B cell (primary cell): ENCODE data around the gene SERPINA12. TPM values are rescaled to one million over a fixed set of nuclear protein-coding genes. Genes with fewer than 3 reads are reported as not detected.

Source experiments
- ATAC-seq: fragments of 200-7000 bp; cut with Tn5 transposase; one replicate; pipeline ENCODE4 v1.10.0; 2021; ENCODE audit warnings: low read depth, mild to moderate bottlenecking, moderate number of reproducible peaks, moderate library complexity
- CTCF ChIA-PET: fragments of 350-600 bp; sonication (Branson Sonifier 250); formaldehyde crosslinking; loops from one replicate; lab custom pipeline; 2021; ENCODE audit warnings: antibody characterized with exemption, inconsistent platforms; lab: Charles Lee
- POLR2A ChIA-PET: fragments of 350-600 bp; sonication (Branson Sonifier 250); formaldehyde crosslinking; loops from one replicate; lab custom pipeline; 2021; ENCODE audit warnings: antibody characterized with exemption; lab: Charles Lee
- DNase-seq: peaks from one replicate; pipeline ENCODE4 v3.0.0; 2013
- H2AFZ ChIP-seq: 2 replicates; pipeline ENCODE4 v1.6.1; 2012; ENCODE audit warnings: mild to moderate bottlenecking, low read depth, low read length; ENCODE audit not compliant: insufficient read depth, poor library complexity, severe bottlenecking
- H3K27ac ChIP-seq, 2 donors: 1 replicate in 1 of 2; 2 replicates in 1 of 2; pipeline ENCODE4 v1.5.1; 2012 to 2013; ENCODE audit warnings: low read length in 2 of 2, mild to moderate bottlenecking in 2 of 2, moderate library complexity in 1 of 2
- H3K27me3 ChIP-seq, 4 experiments: fragments of 200-600 bp in 1 of 4; sonication (generic) in 1 of 4; replicated peaks in 1 of 4; 1 replicate in 2 of 4; 2 replicates in 2 of 4; pipeline versions ENCODE4 v1.6.1 to v1.7.0; 2013 to 2016; ENCODE audit warnings: low read length in 3 of 4, mild to moderate bottlenecking in 2 of 4, mixed read lengths in 1 of 4, moderate library complexity in 1 of 4; ENCODE audit not compliant: insufficient read depth in 4 of 4, control insufficient read depth in 3 of 4; ENCODE audit errors: control extremely low read depth in 1 of 4
- H3K36me3 ChIP-seq, 2 experiments: replicated peaks in 1 of 2; 1 replicate in 1 of 2; 2 replicates in 1 of 2; pipeline versions ENCODE4 v1.6.1 to v1.7.1; 2013; ENCODE audit warnings: low read length in 1 of 2; ENCODE audit not compliant: insufficient read depth in 2 of 2, control insufficient read depth in 1 of 2; ENCODE audit errors: control extremely low read depth in 1 of 2, extremely low read depth in 1 of 2
- H3K4me1 ChIP-seq, 2 donors: fragments of 200-600 bp in 1 of 2; sonication (generic) in 1 of 2; 1 replicate in 1 of 2; 2 replicates in 1 of 2; pipeline versions ENCODE4 v1.5.1 to v1.6.1; 2013 to 2017; ENCODE audit warnings: low read length in 2 of 2; ENCODE audit not compliant: control insufficient read depth in 2 of 2, insufficient read depth in 2 of 2
- H3K4me2 ChIP-seq: replicated peaks from 2 replicates; pipeline ENCODE3; 2012; ENCODE audit warnings: mild to moderate bottlenecking, low read depth, low read length; ENCODE audit not compliant: poor library complexity, severe bottlenecking
- H3K4me3 ChIP-seq, 5 experiments: fragments of 200-600 bp in 1 of 5; sonication (generic) in 1 of 5; 1 replicate in 3 of 5; 2 replicates in 2 of 5; pipeline versions ENCODE4 v1.5.1 to v1.7.0; 2011 to 2016; ENCODE audit warnings: low read length in 4 of 5, mild to moderate bottlenecking in 4 of 5, low read depth in 2 of 5, control low read depth in 1 of 5, moderate library complexity in 1 of 5; ENCODE audit not compliant: insufficient read depth in 1 of 5; ENCODE audit errors: control extremely low read depth in 1 of 5, extremely low read depth in 1 of 5
- H3K79me2 ChIP-seq: fragments of 200-600 bp; sonication (generic); one replicate; pipeline ENCODE4 v1.6.0; 2016; ENCODE audit warnings: low read length; ENCODE audit not compliant: control insufficient read depth, insufficient read depth
- H3K9ac ChIP-seq: fragments of 200-600 bp; sonication (generic); 2 replicates; pipeline ENCODE4 v1.6.1; 2017; ENCODE audit warnings: mild to moderate bottlenecking, low read length, moderate library complexity
- H3K9me3 ChIP-seq, 3 donors: one replicate each; pipeline versions ENCODE4 v1.6.1 to v1.7.1; 2013; ENCODE audit warnings: low read length in 2 of 3; ENCODE audit not compliant: control insufficient read depth in 2 of 3, insufficient read depth in 1 of 3; ENCODE audit errors: control extremely low read depth in 1 of 3
- H4K20me1 ChIP-seq: 2 replicates; pipeline ENCODE4 v1.6.0; 2012; ENCODE audit warnings: mild to moderate bottlenecking, low read length; ENCODE audit not compliant: insufficient read depth, control insufficient read depth, poor library complexity, severe bottlenecking
- H3K27ac Mint-ChIP-seq: one replicate; pipeline ENCODE4 v1.8.0; 2021; ENCODE audit warnings: mixed read lengths
- H3K27me3 Mint-ChIP-seq: one replicate; pipeline ENCODE4 v1.8.0; 2021; ENCODE audit warnings: mixed read lengths
- H3K4me1 Mint-ChIP-seq: one replicate; pipeline ENCODE4 v1.8.0; 2021; ENCODE audit warnings: mixed read lengths
- H3K4me3 Mint-ChIP-seq: one replicate; pipeline ENCODE4 v1.8.0; 2021; ENCODE audit warnings: mixed read lengths
- H3K9me3 Mint-ChIP-seq: one replicate; pipeline ENCODE4 v1.8.0; 2022; ENCODE audit warnings: mixed read lengths; ENCODE audit not compliant: insufficient read depth
- EZH2 ChIP-seq: IDR thresholded peaks from 2 replicates; pipeline ENCODE4 v1.6.1; 2012; ENCODE audit warnings: borderline replicate concordance, low read depth, mild to moderate bottlenecking, moderate library complexity, low read length; ENCODE audit not compliant: insufficient read depth, poor library complexity, severe bottlenecking
- WGBS: methylation state at CpG from one replicate; pipeline ENCODE4 v1.1.5; 2013; ENCODE audit warnings: missing lambda C conversion rate; ENCODE audit not compliant: insufficient coverage; 5-methylcytosine and 5-hydroxymethylcytosine counted together
- intact Hi-C: fragments of 100-400 bp; cut with micrococcal nuclease; formaldehyde crosslinking; loops from one replicate; pipeline ENCODE4 v1.10.0; 2022
- polyA plus RNA-seq: library from polyadenylated mRNA; depleted of rRNA; stranded (reverse); fragments of >200 nt; gene quantifications from 2 replicates; pipeline ENCODE4 v1.2.3, GENCODE V29; 2012
- total RNA-seq, 2 donors: library from RNA; stranded (reverse); fragments of 120-200 nt in 1 of 2; gene quantifications; 1 replicate in 1 of 2; 2 replicates in 1 of 2; pipeline versions ENCODE4 v1.2.3 to v1.2.4, GENCODE V29; 2013 to 2022
- TF ChIP-seq, protein P1 (sequence below): fragments of 200-600 bp; IDR thresholded peaks from one replicate; pipeline ENCODE4 v1.8.0; 2022; ENCODE audit warnings: antibody characterized with exemption, mild to moderate bottlenecking

SERPINA12 gene
- total and polyA plus RNA-seq, 2 donors (not counting 1 experiment from before 2014, with no cell fraction given): not detected

DNA sequence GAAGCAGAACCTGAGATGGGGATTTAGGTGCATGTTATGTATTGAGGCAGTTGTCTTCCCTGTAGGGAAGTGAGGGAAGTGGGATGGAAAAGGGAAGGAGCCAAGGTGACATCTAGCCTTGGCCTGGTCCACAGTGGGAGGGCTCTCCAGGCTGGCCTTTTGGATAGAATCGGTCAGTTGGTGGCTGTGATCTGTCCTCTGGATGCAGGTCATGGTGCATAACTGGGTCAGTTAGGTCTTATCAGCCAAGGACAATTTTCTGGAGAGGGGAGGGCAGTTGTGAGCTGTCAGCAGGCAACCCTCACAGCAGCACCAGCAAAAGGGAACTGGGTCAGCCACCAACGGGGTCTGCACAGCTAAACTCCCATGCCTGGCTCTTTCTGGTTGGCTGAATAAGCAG is 9.6 kb downstream of the SERPINA12 start:
- H3K4me3 Mint-ChIP-seq: no peak overlapping the region
- ATAC-seq (no peak), DNase-seq (no peak)
- no peak overlapping the region for H3K27ac Mint-ChIP-seq
- no peak for TF ChIP-seq EZH2
- TF ChIP-seq, protein P1, sequence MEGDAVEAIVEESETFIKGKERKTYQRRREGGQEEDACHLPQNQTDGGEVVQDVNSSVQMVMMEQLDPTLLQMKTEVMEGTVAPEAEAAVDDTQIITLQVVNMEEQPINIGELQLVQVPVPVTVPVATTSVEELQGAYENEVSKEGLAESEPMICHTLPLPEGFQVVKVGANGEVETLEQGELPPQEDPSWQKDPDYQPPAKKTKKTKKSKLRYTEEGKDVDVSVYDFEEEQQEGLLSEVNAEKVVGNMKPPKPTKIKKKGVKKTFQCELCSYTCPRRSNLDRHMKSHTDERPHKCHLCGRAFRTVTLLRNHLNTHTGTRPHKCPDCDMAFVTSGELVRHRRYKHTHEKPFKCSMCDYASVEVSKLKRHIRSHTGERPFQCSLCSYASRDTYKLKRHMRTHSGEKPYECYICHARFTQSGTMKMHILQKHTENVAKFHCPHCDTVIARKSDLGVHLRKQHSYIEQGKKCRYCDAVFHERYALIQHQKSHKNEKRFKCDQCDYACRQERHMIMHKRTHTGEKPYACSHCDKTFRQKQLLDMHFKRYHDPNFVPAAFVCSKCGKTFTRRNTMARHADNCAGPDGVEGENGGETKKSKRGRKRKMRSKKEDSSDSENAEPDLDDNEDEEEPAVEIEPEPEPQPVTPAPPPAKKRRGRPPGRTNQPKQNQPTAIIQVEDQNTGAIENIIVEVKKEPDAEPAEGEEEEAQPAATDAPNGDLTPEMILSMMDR: no peak
- POLR2A ChIA-PET: no interaction called here
- WGBS: 85% methylated on average over 2 of the region's 2 CpGs
- H3K4me2 ChIP-seq: no peak overlapping the region
- no peaks in the 10 kb centered on the region for H3K79me2 ChIP-seq
- no peaks in the 10 kb centered on the region for H3K36me3 ChIP-seq
- no peak overlapping the region for H3K27ac ChIP-seq
- intact Hi-C loops: no loop called here
- H3K4me1 ChIP-seq: no peaks in the 10 kb centered on the region
- CTCF ChIA-PET: interaction anchor here (1.6 kb wide), 2 partner anchors 14 to 15 kb away, joined by 5 to 6 read pairs; no protein-coding TSS in a partner anchor
- H4K20me1 ChIP-seq: no peaks in the 10 kb centered on the region
- no peak overlapping the region for H3K4me3 ChIP-seq
- H3K9me3 Mint-ChIP-seq: no peaks in the 10 kb centered on the region
- no peak overlapping the region for H3K9ac ChIP-seq
- peaks cover 0 to 8% (median 0%) of the 10 kb centered on the region in 3 donors for H3K9me3 ChIP-seq
- no peak overlapping the region for H2AFZ ChIP-seq
- H3K27me3 ChIP-seq: no peaks in the 10 kb centered on the region
- peaks cover 3% of the 10 kb centered on the region for H3K27me3 Mint-ChIP-seq
- no peaks in the 10 kb centered on the region for H3K4me1 Mint-ChIP-seq

DNA sequence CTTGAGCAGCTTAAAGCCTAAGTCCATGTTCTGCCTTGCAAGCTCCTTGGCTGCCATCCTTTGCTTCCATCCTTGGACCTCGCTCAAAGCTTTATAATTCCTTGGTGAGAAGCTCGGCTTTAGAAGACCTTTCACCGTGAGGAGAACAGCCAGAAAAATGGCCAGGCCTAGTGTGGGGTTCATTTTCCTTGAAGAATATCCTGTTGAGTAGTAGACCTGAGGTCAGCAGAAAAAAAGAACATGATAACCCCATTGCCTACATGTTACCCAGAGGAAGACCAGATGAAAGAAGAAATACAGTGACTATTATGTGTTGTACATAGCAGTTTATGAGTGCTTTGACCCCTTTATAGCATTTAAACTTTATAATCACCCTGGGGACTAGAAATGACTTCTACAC is 11.1 kb downstream of the SERPINA12 start:
- no peak overlapping the region for H2AFZ ChIP-seq
- Mint-ChIP-seq H3K27ac (no peak overlapping the region), H3K27me3 (peaks cover 2% of the 10 kb centered on the region), H3K4me3 (no peak overlapping the region), H3K4me1 (no peaks in the 10 kb centered on the region), H3K9me3 (no peaks in the 10 kb centered on the region)
- intact Hi-C loops: no loop called here
- TF ChIP-seq EZH2: no peak
- TF ChIP-seq, protein P1: no peak
- H3K27ac ChIP-seq: no peak overlapping the region
- POLR2A ChIA-PET: no interaction called here
- no peak overlapping the region for H3K4me2 ChIP-seq
- no peaks in the 10 kb centered on the region for H3K4me1 ChIP-seq
- 60% methylated on average over 2 of the region's 3 CpGs for WGBS
- H3K9ac ChIP-seq: no peak overlapping the region
- no peak overlapping the region for H3K4me3 ChIP-seq
- H3K9me3 ChIP-seq: peaks cover 0 to 8% (median 0%) of the 10 kb centered on the region in 3 donors
- no peak for ATAC-seq
- H3K79me2 ChIP-seq: no peaks in the 10 kb centered on the region
- no peaks in the 10 kb centered on the region for H4K20me1 ChIP-seq
- H3K36me3 ChIP-seq: no peaks in the 10 kb centered on the region
- no peaks in the 10 kb centered on the region for H3K27me3 ChIP-seq
- no peak for DNase-seq
- CTCF ChIA-PET: interaction anchor here (1.0 to 1.4 kb wide), 2 partner anchors 11 to 12 kb away, joined by 4 read pairs; no protein-coding TSS in a partner anchor
